Endothelial cell of umbilical vein (primary cell): ENCODE measurements around the gene KRTAP10-7. TPM values are rescaled to one million over a fixed set of nuclear protein-coding genes. Genes with fewer than 3 reads are reported as not detected.

Experiments used
- BruUV-seq: library from RNA; stranded (reverse); fragments of 400-500 nt; replicated peaks from 2 replicates; lab custom pipeline; 2021; lab: Mats Ljungman, UMichigan
- CTCF ChIA-PET: fragments of 300-600, 350-600 bp; sonication (Branson Sonifier 250); formaldehyde crosslinking; loops from one replicate; lab custom pipeline; 2021; ENCODE audit warnings: antibody characterized with exemption, inconsistent platforms; lab: Charles Lee
- POLR2A ChIA-PET: fragments of 300-600, 350-600 bp; sonication (Branson Sonifier 250); formaldehyde crosslinking; loops from one replicate; lab custom pipeline; 2021; ENCODE audit warnings: antibody characterized with exemption, inconsistent platforms; lab: Charles Lee
- DNase-seq: peaks from one replicate; pipeline ENCODE4 v3.0.0-alpha.2; 2011; ENCODE audit warnings: low read depth, low spot score
- FAIRE-seq: peaks from 2 replicates; lab custom pipeline; 2011; peaks lifted over from hg19 to GRCh38; lab: Jason Lieb, UNC
- H2AFZ ChIP-seq: 2 replicates; pipeline ENCODE4 v1.6.0; 2012; ENCODE audit warnings: low read depth, low read length, control low read depth, inconsistent platforms
- H3K27ac ChIP-seq: 2 replicates; pipeline ENCODE4 v1.5.1; 2011; ENCODE audit warnings: low read depth, mild to moderate bottlenecking, control low read depth, low read length, moderate library complexity; ENCODE audit not compliant: insufficient read depth
- H3K27me3 ChIP-seq, 2 experiments: 2 replicates each; pipeline versions ENCODE4 v1.6.0 to v1.6.1; 2011; ENCODE audit warnings: low read length in 2 of 2, mixed read lengths in 1 of 2; ENCODE audit not compliant: control insufficient read depth in 2 of 2, insufficient read depth in 2 of 2
- H3K36me3 ChIP-seq, 2 experiments: 2 replicates in 1 of 2; 3 replicates in 1 of 2; pipeline ENCODE4 v1.5.1; 2011; ENCODE audit warnings: low read length in 2 of 2, mild to moderate bottlenecking in 1 of 2, moderate library complexity in 1 of 2; ENCODE audit not compliant: control insufficient read depth in 2 of 2, insufficient read depth in 2 of 2; ENCODE audit errors: extremely low read depth in 1 of 2
- H3K4me1 ChIP-seq: 3 replicates; pipeline ENCODE4 v1.5.1; 2011; ENCODE audit warnings: mild to moderate bottlenecking, low read length; ENCODE audit not compliant: control insufficient read depth, insufficient read depth; ENCODE audit errors: extremely low read depth
- H3K4me2 ChIP-seq: 2 replicates; pipeline ENCODE4 v1.6.1; 2011; ENCODE audit warnings: low read length, control low read depth, mixed read lengths; ENCODE audit not compliant: insufficient read depth
- H3K4me3 ChIP-seq, 3 experiments: fragments of 200-600 bp in 1 of 3; sonication (generic), shearing (Covaris generic) in 1 of 3; replicated peaks in 1 of 3; 2 replicates each; pipeline ENCODE4 v1.5.1; 2011 to 2016; ENCODE audit warnings: control low read depth in 3 of 3, low read length in 3 of 3, mild to moderate bottlenecking in 2 of 3, inconsistent platforms in 1 of 3, low read depth in 1 of 3, moderate library complexity in 1 of 3; ENCODE audit not compliant: insufficient read depth in 1 of 3
- H3K79me2 ChIP-seq: 2 replicates; pipeline ENCODE4 v1.6.0; 2012; ENCODE audit warnings: low read length, inconsistent platforms; ENCODE audit not compliant: control insufficient read depth, insufficient read depth
- H3K9ac ChIP-seq: replicated peaks from 2 replicates; pipeline ENCODE3; 2011; ENCODE audit warnings: low read length, control low read depth; ENCODE audit not compliant: insufficient read depth; ENCODE audit errors: extremely low read depth
- H3K9me1 ChIP-seq: replicated peaks from 3 replicates; pipeline ENCODE4 v1.6.0; 2011; ENCODE audit warnings: mild to moderate bottlenecking, low read length; ENCODE audit not compliant: control insufficient read depth, insufficient read depth; ENCODE audit errors: extremely low read depth
- H3K9me3 ChIP-seq: replicated peaks from 2 replicates; pipeline ENCODE4 v1.5.1; 2012; ENCODE audit warnings: low read length, inconsistent platforms; ENCODE audit not compliant: control insufficient read depth, insufficient read depth
- H4K20me1 ChIP-seq: replicated peaks from 2 replicates; pipeline ENCODE3; 2011; ENCODE audit warnings: mild to moderate bottlenecking, low read length; ENCODE audit not compliant: control insufficient read depth, insufficient read depth; ENCODE audit errors: extremely low read depth
- CTCF ChIP-seq, 2 donors: IDR thresholded peaks; 1 replicate in 1 of 2; 2 replicates in 1 of 2; pipeline ENCODE4 v1.5.1; 2011; ENCODE audit warnings: low read length in 2 of 2, mild to moderate bottlenecking in 2 of 2, moderate library complexity in 2 of 2, control low read depth in 1 of 2, inconsistent platforms in 1 of 2, low read depth in 1 of 2; ENCODE audit not compliant: insufficient read depth in 1 of 2; ENCODE audit errors: extremely low read depth in 1 of 2
- EZH2 ChIP-seq: IDR thresholded peaks from 2 replicates; pipeline ENCODE4 v1.6.1; 2012; ENCODE audit warnings: borderline replicate concordance, low read depth, mild to moderate bottlenecking, moderate library complexity, low read length, inconsistent platforms; ENCODE audit not compliant: severe bottlenecking
- FOS ChIP-seq: IDR thresholded peaks from 2 replicates; pipeline ENCODE4 v1.6.1; 2011; ENCODE audit warnings: mild to moderate bottlenecking, low read length, moderate library complexity, borderline replicate concordance; ENCODE audit not compliant: insufficient read depth
- GATA2 ChIP-seq: IDR thresholded peaks from 2 replicates; pipeline ENCODE4 v1.7.0; 2011; ENCODE audit warnings: low read depth, mild to moderate bottlenecking, moderate library complexity, mixed read lengths, low read length; ENCODE audit not compliant: insufficient read length, insufficient read depth
- JUN ChIP-seq: IDR thresholded peaks from 2 replicates; pipeline ENCODE4 v1.6.1; 2011; ENCODE audit warnings: borderline replicate concordance, low read depth; ENCODE audit not compliant: insufficient read length, insufficient read depth
- MAX ChIP-seq: IDR thresholded peaks from 2 replicates; pipeline ENCODE4 v1.6.1; 2011; ENCODE audit not compliant: insufficient read depth, insufficient read length
- MYC ChIP-seq: IDR thresholded peaks from one replicate; pipeline ENCODE4 v1.6.1; 2011; ENCODE audit warnings: mild to moderate bottlenecking, low read depth, low read length
- POLR2A ChIP-seq: IDR thresholded peaks from 2 replicates; pipeline ENCODE4 v1.6.1; 2012; ENCODE audit warnings: low read depth, mild to moderate bottlenecking, control low read depth, low read length
- POLR2AphosphoS5 ChIP-seq: IDR thresholded peaks from 2 replicates; pipeline ENCODE4 v1.6.1; 2012; ENCODE audit warnings: low read depth, mild to moderate bottlenecking, control low read depth, low read length, moderate library complexity; ENCODE audit not compliant: insufficient read depth
- dilution Hi-C: fragments of 300-500 bp; cut with MboI; formaldehyde crosslinking; loops from one replicate; pipeline ENCODE4 v1.15.0; 2019; ENCODE audit warnings: low sequenced_read_pairs; ENCODE audit not compliant: extremely low pct_ligation_motif_present
- intact Hi-C: fragments of 100-400 bp; cut with micrococcal nuclease; formaldehyde crosslinking; loops from one replicate; pipeline ENCODE4 v1.10.0; 2022
- polyA plus RNA-seq, 4 experiments: library from polyadenylated mRNA; depleted of rRNA in 3 of 4; stranded (reverse) in 3 of 4; unstranded in 1 of 4; fragments of >200 nt; gene quantifications; 2 replicates each; pipeline versions ENCODE4 v1.2.1 to v1.2.3, GENCODE V29; 2011 to 2012; ENCODE audit warnings: missing spikeins in 1 of 4
- total RNA-seq: library from RNA; stranded (reverse); gene quantifications from 2 replicates; pipeline ENCODE4 v1.2.3, GENCODE V29; 2021

Gene KRTAP10-7
- total and polyA plus RNA-seq, 2 donors (not counting 3 experiments of a cell fraction or from before 2014, with no cell fraction given) = not detected

- intact Hi-C loops = loop anchor here (5.0 kb wide), 1 partner anchor 42 kb away; no protein-coding TSS in a partner anchor
- ChIA-PET CTCF (no interaction called here), POLR2A (no interaction called here)
- H2AFZ ChIP-seq = no peak overlapping the region
- no peak overlapping the region for H3K4me3 ChIP-seq
- H3K9me3 ChIP-seq = no peaks in the 10 kb centered on the region
- no peak for FAIRE-seq
- BruUV-seq = no TSS peak
- H4K20me1 ChIP-seq = no peaks in the 10 kb centered on the region
- no peak for TF ChIP-seq MAX
- no peak for TF ChIP-seq MYC
- no peak for TF ChIP-seq GATA2
- TF ChIP-seq FOS = no peak
- no peak for TF ChIP-seq CTCF (IDR thresholded peaks at IDR 0.05; ENCODE audit: extremely low read depth in 1 of 2, insufficient read depth in 1 of 2, low read depth in 1 of 2, low read length in 2 of 2)
- TF ChIP-seq POLR2AphosphoS5 = no peak
- TF ChIP-seq POLR2A = no peak
- TF ChIP-seq JUN = no peak
- no peak for TF ChIP-seq EZH2
- no peak overlapping the region for H3K27ac ChIP-seq
- no peaks in the 10 kb centered on the region for H3K36me3 ChIP-seq
- no peaks in the 10 kb centered on the region for H3K9me1 ChIP-seq
- no peaks in the 10 kb centered on the region for H3K79me2 ChIP-seq
- H3K9ac ChIP-seq = no peak overlapping the region
- H3K4me2 ChIP-seq = no peak overlapping the region
- no peak for DNase-seq
- peaks cover 0 to 3% of the 10 kb centered on the region in 2 experiments for H3K27me3 ChIP-seq
- dilution Hi-C loops = no loop called here
- no peaks in the 10 kb centered on the region for H3K4me1 ChIP-seq
Observed at GRCh38 chr21:44564886-44565598, 35.4 kb upstream of the KRTAP10-7 start.
